T-helper 1 cell treated with Interleukin-12 subunit alpha and Interleukin-12 subunit beta and Interleukin-4 antibody, amounts not matched to agents 30 ng/mL and 1 ng/mL, for 36 hours (primary cell): ENCODE measurements around the gene UACA. TPM values are rescaled to one million over a fixed set of nuclear protein-coding genes. Genes with fewer than 3 reads are reported as not detected.
"Not testable (repeated sequence)": the region's sequence is repeated elsewhere in the genome, so short reads cannot be mapped to it uniquely, and the experiment has no call there.

Source experiments
- intact Hi-C: fragments of 100-400 bp; cut with micrococcal nuclease; formaldehyde crosslinking; loops from one replicate; pipeline ENCODE4 v1.15.1; 2024
- total RNA-seq: library from RNA; stranded (reverse); gene quantifications from 2 replicates; pipeline ENCODE4 v1.2.3, GENCODE V29; 2022

Gene UACA
- total RNA-seq, 1 donor from 2014 or later: 0.66 TPM

DNA sequence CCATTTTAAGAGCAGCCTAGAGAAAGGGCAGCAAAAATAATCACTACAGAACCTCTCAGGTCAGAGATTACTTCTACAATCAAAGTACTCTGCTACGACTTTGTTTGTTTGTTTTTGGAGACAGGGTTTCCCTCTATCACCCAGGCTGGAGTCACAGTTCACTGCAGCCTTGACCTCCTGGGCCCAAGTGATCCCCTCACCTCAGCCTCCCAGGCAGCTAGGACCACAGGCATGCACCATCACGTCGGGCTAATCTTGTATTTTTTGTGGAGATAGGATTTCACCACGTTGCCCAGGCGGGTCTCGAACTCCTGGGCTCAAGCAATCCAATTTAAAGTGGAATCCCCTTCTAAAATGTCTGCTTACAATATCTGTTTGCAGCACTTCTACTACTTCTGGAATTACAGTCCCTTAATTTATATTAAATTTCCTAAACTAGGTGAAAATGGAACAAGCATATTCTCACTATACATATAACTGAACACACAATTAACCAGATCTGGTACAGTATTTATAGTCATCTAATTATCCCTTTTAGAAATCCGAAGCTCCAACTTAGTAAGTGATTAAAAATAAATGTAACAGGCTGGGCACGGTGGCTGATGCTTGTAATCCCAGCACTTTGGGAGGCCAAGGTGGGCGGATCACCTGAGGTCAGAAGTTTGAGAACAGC is 4.4 kb downstream of the UACA start:
- intact Hi-C loops: no loop called here

- intact Hi-C loops: no loop called here
Measured at GRCh38 chr15:70757627-70758026, 5.7 kb downstream of the UACA start.

- intact Hi-C loops: no loop called here
Measured at GRCh38 chr15:70754862-70755261, 8.5 kb downstream of the UACA start.

DNA sequence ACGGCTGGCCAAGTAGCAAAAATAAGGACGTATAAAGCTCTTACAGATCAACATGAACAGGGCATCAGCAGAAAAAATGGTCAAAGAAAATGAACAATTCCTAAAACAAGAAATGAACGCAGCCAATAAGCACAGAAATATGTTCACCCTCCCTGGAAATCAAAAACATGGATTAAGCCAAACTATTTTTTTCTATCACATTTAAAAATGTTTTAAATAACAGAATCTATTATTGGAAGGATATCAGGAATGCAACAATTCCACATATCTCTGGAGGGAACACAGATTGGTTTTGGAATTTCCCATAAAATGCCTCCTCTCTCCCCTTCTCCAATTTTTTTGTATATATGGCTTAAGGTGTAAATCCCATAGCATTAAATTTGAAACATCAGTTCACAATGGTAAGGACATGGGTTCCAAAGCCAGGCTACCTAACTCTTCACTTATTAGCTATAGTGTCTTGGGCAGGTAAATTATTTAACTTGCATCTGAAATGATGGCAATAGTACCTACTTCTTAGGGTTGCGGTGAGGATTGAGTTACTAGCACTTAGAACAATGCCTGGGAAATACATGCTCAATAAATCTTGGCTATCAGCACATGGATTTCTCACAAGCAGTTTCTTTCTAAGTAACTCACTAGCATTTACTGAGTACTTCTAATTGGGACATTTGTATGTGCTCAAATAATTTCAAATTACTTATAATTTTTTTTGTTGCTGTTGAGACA is 10.1 kb downstream of the UACA start:
- intact Hi-C loops: no loop called here

DNA sequence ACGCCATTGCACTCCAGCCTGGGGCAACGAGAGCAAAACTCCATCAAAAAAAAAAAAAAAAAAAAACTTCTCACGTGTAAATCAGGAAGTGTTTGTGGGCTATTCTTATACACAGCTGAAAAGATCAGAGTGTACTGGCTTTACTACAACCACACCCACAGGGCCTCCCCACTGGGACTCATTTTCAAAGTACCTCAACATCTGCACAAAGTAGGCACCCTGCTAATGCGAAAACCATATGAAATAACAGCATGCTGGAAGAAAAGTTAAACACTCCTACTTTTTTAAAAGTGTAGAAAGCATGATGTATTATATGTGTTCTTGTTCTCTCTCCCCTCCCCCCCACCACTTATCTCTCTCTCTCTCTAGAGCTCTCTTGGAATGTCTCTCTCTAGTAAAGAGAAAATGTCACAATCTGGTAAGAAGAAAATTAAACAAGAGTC is 11.1 kb downstream of the UACA start:
- intact Hi-C loops: no loop called here

- intact Hi-C loops: no loop called here
Measured at GRCh38 chr15:70750203-70750869, 13.0 kb downstream of the UACA start.

DNA sequence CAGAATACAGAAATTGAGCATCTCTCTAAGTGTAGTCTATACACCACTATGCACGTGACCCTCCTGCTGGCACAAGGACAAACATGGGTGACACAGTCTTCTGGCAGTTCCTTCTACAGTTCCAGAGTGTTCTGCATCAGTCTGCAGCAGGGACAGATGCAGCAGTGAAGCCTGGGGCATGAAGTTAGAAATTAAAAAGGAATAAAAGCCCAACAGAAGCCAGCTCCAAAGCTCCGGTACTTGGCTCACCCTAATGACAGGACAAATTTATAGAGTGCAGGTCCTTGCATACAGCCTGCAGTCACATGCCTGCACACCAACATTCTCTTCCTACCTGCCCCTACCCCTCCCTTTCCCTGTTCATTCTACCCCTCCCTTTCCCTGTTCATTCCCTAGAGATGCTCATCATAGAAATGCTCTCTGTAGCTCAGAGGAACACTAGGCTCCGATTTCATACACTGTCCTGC is 15.0 kb downstream of the UACA start:
- intact Hi-C loops: no loop called here

GRCh38 chr15:70746598-70746997 is 16.8 kb downstream of the UACA start:
- intact Hi-C loops: not testable (repeated sequence)

- intact Hi-C loops: no loop called here
Measured at GRCh38 chr15:70742928-70743327, 20.4 kb downstream of the UACA start.

GRCh38 chr15:70741677-70742293 is 21.6 kb downstream of the UACA start:
- intact Hi-C loops: no loop called here

DNA sequence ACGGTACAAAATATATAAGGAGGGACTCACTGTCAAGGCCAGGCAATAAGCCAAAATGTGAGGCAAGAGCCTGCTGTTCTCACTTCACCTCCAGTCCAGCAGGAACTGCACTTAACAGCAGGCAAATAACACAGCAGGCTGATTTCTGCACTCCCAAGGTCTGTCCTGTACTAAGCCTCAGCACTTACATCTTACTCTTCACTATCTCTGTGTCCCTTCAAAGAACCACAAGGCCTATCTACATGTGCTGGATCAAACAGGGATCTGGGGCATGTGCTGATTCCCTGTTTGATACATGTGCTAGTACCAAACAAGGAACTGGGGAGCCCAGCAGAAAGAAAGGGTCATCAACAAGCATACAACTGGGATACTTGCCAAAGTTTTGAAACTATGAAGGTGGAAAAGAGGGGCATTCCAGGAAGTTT is 22.2 kb downstream of the UACA start:
- intact Hi-C loops: no loop called here

DNA sequence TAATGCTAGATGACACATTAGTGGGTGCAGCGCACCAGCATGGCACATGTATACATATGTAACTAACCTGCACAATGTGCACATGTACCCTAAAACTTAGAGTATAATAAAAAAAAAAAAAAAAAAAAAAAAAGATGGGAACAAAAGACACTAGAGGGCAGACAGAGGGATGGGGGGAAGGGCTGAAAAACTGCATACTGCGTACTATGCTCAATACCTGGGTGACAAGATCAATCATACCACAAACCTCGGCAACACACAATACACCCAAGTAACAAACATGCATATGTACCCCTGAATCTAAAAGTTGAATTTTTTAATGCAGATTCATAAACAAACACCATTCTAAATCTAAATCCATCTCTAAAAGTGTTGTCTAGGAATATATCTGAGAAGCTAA is 28.3 kb downstream of the UACA start:
- intact Hi-C loops: not testable (repeated sequence)

DNA sequence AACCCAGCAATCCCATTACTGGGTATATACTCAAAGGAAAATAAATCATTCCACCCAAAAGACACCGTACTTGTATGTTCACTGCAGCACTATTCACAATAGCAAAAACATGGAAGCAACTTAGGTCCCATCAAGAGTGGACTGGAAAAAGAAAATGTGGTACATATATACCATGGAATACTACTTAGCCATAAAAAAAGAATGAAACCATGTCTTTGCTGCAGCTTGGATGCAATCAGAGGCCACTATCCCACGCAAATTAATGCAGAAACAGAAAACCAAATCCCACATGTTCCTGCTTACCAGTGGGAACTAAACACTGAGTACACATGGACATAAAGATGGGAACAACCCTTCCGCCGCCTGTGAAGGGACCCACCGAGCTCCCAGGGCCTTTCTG is 34.2 kb downstream of the UACA start:
- intact Hi-C loops: loop anchor here (10.0 kb wide), 2 partner anchors 164 to 1254 kb away; no protein-coding TSS in a partner anchor

- intact Hi-C loops: loop anchor here (10.0 kb wide), 2 partner anchors 162 to 1252 kb away; no protein-coding TSS in a partner anchor
Measured at GRCh38 chr15:70726753-70727152, 36.6 kb downstream of the UACA start.

DNA sequence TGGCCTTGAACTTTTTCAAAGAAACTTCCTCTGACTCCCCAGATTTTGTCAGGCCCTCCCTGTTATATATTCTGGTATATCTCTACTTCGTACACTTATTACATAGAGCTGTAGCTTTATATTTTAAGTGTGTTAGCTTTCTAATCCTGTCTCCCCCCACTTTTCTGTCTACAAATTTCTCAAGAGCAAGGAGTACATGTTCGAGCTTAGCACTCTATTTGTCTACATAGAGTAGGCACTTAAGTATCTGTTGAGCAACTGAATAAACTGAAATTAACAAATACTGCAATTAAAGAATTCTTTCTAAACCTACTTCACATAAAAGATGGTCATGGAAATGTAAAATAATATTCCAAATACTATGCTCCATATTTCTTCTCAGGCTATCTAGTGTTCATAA is 39.4 kb downstream of the UACA start:
- intact Hi-C loops: loop anchor here (10.0 kb wide), 2 partner anchors 159 to 1249 kb away; no protein-coding TSS in a partner anchor

GRCh38 chr15:70723122-70723422 is 40.3 kb downstream of the UACA start:
- intact Hi-C loops: loop anchor here (10.0 kb wide), 2 partner anchors 158 to 1248 kb away; no protein-coding TSS in a partner anchor

DNA sequence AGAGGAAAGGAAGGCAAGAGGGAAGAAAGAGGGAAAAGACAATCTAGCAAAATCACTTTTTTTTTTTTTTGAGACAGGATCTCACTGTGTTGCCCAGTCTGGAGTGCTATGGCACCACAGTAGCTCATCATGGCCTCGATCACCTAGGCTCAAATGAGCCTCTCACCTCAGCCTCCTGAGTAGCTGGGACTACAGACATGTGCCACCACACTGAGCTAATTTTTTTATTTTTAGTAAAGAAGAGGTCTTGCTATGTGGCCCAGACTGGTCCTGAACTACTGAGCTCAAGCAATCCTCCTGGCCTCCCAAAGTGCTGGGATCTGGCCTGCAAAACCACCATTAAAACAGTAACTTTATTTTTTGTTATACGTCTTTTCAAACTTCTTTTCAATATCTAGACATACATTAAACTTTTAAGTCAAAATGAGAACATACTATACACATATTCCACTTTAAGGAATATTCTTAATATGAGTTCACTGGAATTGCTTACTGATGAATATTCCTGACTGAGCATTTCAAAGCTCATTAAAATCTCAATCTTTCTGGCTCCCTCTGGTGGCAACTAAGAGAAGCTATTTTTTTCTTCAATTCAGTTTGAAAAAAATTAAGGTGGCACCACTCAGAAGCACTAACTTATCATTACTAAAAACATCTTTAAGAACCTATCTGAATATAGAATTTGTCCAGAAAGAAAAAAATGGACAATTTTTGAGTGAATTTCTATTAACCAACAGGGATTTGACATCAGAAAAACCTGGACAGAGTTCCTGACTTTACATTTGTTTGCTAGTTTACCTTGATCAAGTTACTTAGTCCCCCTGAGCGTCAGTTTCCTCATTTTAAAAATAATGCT is 40.9 kb downstream of the UACA start:
- intact Hi-C loops: loop anchor here (1.0 to 10.0 kb wide), 3 partner anchors 43 to 1248 kb away; no protein-coding TSS in a partner anchor

- intact Hi-C loops: loop anchor here (10.0 kb wide), 2 partner anchors 156 to 1246 kb away; no protein-coding TSS in a partner anchor
Measured at GRCh38 chr15:70720228-70721016, 42.9 kb downstream of the UACA start.

DNA sequence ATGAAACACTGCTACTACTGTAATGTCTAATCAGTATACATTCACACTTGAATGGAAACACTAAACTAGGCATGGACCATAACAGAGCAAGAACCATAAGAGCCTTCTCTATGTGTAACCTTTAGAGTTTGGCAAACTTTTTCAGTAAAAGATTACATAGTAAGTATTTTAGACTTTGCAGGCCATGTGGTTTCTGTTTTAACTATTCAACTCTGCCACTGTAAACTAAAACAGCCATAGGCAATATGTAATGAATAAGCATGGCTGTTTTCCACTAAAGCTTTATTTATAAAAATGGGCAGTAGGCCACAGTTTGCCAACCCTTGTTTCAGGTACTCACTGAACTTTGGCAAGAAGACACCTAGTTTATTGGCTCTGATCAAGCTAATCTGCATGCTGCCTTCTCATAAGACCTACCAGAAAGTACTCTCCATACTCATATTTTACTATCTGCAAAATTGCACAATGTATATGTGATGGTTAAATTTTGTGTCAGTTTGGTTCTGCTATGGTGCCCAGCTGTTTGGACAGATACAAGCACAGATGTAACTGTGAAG is 46.0 kb downstream of the UACA start:
- intact Hi-C loops: no loop called here
